ENCODE measurements around the gene YIPF2. TPM values are rescaled to one million over a fixed set of nuclear protein-coding genes. Genes with fewer than 3 reads are reported as not detected.
"Not testable (repeated sequence)": the region's sequence is repeated elsewhere in the genome, so short reads cannot be mapped to it uniquely, and the experiment has no call there.

YIPF2 gene
- total RNA-seq: 54.7 TPM

- peak; percentile 100 for DNase-seq
Measured at GRCh38 chr19:10928563-10929401, at the start of gene YIPF2, which contains the start of gene TIMM29. YIPF2 (minus strand) TSS chr19:10928639; CDS start chr19:10928410, 229 bp downstream. TIMM29 (plus strand) TSS chr19:10928811; CDS start chr19:10928823, 12 bp downstream.

- DNase-seq: no peak
Measured at GRCh38 chr19:10977742-10978092, 49.3 kb upstream of the YIPF2 start.

- no peak for DNase-seq
Measured at GRCh38 chr19:10976131-10976892, 47.9 kb upstream of the YIPF2 start.

- DNase-seq: peak; percentile 81
Measured at GRCh38 chr19:10975374-10976130, 47.1 kb upstream of the YIPF2 start.

GRCh38 chr19:10971107-10971726, 42.8 kb upstream of the YIPF2 start:
- DNase-seq: no peak

- no peak for DNase-seq
Measured at GRCh38 chr19:10968527-10969135, 40.2 kb upstream of the YIPF2 start.

- DNase-seq: no peak
Measured at GRCh38 chr19:10966809-10967208, 38.4 kb upstream of the YIPF2 start.

- DNase-seq: no peak
Measured at GRCh38 chr19:10965398-10965797, 37.0 kb upstream of the YIPF2 start.

GRCh38 chr19:10964903-10965302, 36.5 kb upstream of the YIPF2 start:
- DNase-seq: no peak

GRCh38 chr19:10963865-10964264, 35.4 kb upstream of the YIPF2 start:
- DNase-seq: no peak

- no peak for DNase-seq
Measured at GRCh38 chr19:10962863-10963262, 34.4 kb upstream of the YIPF2 start.

- DNase-seq: peak; percentile 60
Measured at GRCh38 chr19:10961073-10961860, 32.8 kb upstream of the YIPF2 start.

GRCh38 chr19:10960314-10961072, 32.1 kb upstream of the YIPF2 start, which contains the start of gene SMARCA4:
SMARCA4 (plus strand) TSS chr19:10961030; CDS start chr19:10984152, 23,122 bp downstream.
- peak; percentile 99 for DNase-seq

GRCh38 chr19:10959277-10959968, 31.0 kb upstream of the YIPF2 start:
- DNase-seq: not testable (repeated sequence)

- peak; percentile 64 for DNase-seq
Measured at GRCh38 chr19:10952809-10953208, 24.4 kb upstream of the YIPF2 start.

GRCh38 chr19:10946958-10947657, 18.7 kb upstream of the YIPF2 start:
- DNase-seq: no peak

GRCh38 chr19:10945264-10945663, 16.8 kb upstream of the YIPF2 start:
- DNase-seq: no peak

GRCh38 chr19:10943412-10943811, 15.0 kb upstream of the YIPF2 start:
- not testable (repeated sequence) for DNase-seq

- DNase-seq: not testable (repeated sequence)
Measured at GRCh38 chr19:10941649-10942048, 13.2 kb upstream of the YIPF2 start.

Measured in tongue (tissue), 2 donors.